Activated B cell treated with CpG ODN at 0.5 μM for 24 hours (primary cell): ENCODE data around the gene ARTN. TPM values are rescaled to one million over a fixed set of nuclear protein-coding genes. Genes with fewer than 3 reads are reported as not detected.

ENCODE experiments used
- ATAC-seq: fragments of 200-7000 bp; cut with Tn5 transposase; one replicate; pipeline ENCODE4 v1.10.0; 2021; ENCODE audit warnings: low read depth, mild to moderate bottlenecking, moderate library complexity
- CTCF ChIA-PET: fragments of 350-600 bp; sonication (Branson Sonifier 250); formaldehyde crosslinking; loops from one replicate; lab custom pipeline; 2021; ENCODE audit warnings: antibody characterized with exemption; lab: Charles Lee
- POLR2A ChIA-PET: fragments of 350-600 bp; sonication (Branson Sonifier 250); formaldehyde crosslinking; loops from one replicate; lab custom pipeline; 2021; ENCODE audit warnings: antibody characterized with exemption; lab: Charles Lee
- DNase-seq: peaks from one replicate; pipeline ENCODE4 v3.0.0; 2022
- H3K27ac Mint-ChIP-seq: one replicate; pipeline ENCODE4 v1.8.0; 2020; ENCODE audit warnings: mixed read lengths
- H3K27me3 Mint-ChIP-seq: one replicate; pipeline ENCODE4 v1.8.0; 2021; ENCODE audit warnings: mixed read lengths
- H3K36me3 Mint-ChIP-seq: one replicate; pipeline ENCODE4 v1.8.0; 2021; ENCODE audit warnings: low read depth, mixed read lengths
- H3K4me1 Mint-ChIP-seq: one replicate; pipeline ENCODE4 v1.8.0; 2021; ENCODE audit warnings: mixed read lengths
- H3K4me3 Mint-ChIP-seq: one replicate; pipeline ENCODE4 v1.8.0; 2020; ENCODE audit warnings: mild to moderate bottlenecking, mixed read lengths
- H3K9me3 Mint-ChIP-seq: one replicate; pipeline ENCODE4 v1.8.0; 2020; ENCODE audit warnings: mixed read lengths
- intact Hi-C: fragments of 100-400 bp; cut with micrococcal nuclease; formaldehyde crosslinking; loops from one replicate; pipeline ENCODE4 v1.15.1; 2024
- total RNA-seq: library from RNA; stranded (reverse); gene quantifications from 2 replicates; pipeline ENCODE4 v1.2.3, GENCODE V29; 2022
- TF ChIP-seq, protein P1 (sequence below): fragments of 200-600 bp; IDR thresholded peaks from one replicate; pipeline ENCODE4 v1.8.0; 2022; ENCODE audit warnings: antibody characterized with exemption, mild to moderate bottlenecking

Gene ARTN
- total RNA-seq, 1 donor from 2014 or later = 0.20 TPM

DNA sequence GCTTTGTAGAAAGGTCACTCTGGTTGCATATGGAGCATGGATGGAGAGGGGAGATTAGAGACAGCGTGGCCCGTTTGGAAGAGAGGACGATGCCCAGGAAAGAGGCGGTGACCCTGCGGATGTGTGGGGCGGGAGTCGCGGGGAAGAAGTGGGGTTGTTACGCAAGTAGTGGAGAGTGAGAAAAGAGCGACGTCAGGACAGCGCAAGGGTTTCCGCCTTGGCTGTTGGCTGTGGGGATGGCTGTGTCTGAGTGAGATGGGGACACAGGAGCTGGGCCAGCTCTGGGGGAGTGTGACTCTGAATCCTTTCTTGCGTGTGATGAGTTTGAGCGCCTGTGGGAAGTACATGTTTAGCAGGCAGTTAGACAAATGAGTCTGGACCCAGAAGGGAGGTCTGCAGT, 49.2 kb downstream of the ARTN start:
- POLR2A ChIA-PET = no interaction called here
- no peak overlapping the region for H3K27ac Mint-ChIP-seq
- CTCF ChIA-PET = no interaction called here
- intact Hi-C loops = loop anchor here (1.0 kb wide), 1 partner anchor 8 kb away; the partner anchor contains the start of gene CCDC24
- H3K4me3 Mint-ChIP-seq = no peak overlapping the region
- peaks cover 4% of the 10 kb centered on the region for H3K36me3 Mint-ChIP-seq
- no peaks in the 10 kb centered on the region for H3K9me3 Mint-ChIP-seq
- TF ChIP-seq, protein P1, sequence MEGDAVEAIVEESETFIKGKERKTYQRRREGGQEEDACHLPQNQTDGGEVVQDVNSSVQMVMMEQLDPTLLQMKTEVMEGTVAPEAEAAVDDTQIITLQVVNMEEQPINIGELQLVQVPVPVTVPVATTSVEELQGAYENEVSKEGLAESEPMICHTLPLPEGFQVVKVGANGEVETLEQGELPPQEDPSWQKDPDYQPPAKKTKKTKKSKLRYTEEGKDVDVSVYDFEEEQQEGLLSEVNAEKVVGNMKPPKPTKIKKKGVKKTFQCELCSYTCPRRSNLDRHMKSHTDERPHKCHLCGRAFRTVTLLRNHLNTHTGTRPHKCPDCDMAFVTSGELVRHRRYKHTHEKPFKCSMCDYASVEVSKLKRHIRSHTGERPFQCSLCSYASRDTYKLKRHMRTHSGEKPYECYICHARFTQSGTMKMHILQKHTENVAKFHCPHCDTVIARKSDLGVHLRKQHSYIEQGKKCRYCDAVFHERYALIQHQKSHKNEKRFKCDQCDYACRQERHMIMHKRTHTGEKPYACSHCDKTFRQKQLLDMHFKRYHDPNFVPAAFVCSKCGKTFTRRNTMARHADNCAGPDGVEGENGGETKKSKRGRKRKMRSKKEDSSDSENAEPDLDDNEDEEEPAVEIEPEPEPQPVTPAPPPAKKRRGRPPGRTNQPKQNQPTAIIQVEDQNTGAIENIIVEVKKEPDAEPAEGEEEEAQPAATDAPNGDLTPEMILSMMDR = no peak
- ATAC-seq (no peak), DNase-seq (no peak)
- no peaks in the 10 kb centered on the region for H3K27me3 Mint-ChIP-seq
- H3K4me1 Mint-ChIP-seq = peaks cover 20% of the 10 kb centered on the region

GRCh38 chr1:43983253-43983899, 49.8 kb downstream of the ARTN start:
- no peak for DNase-seq
- Mint-ChIP-seq H3K9me3 (no peaks in the 10 kb centered on the region), H3K36me3 (no peaks in the 10 kb centered on the region), H3K4me3 (no peak overlapping the region), H3K27me3 (no peaks in the 10 kb centered on the region), H3K27ac (no peak overlapping the region), H3K4me1 (peaks cover 14% of the 10 kb centered on the region)
- ATAC-seq = no peak
- intact Hi-C loops = loop anchor here (1.0 kb wide), 1 partner anchor 8 kb away; the partner anchor contains the start of gene CCDC24
- TF ChIP-seq, protein P1 = no peak
- ChIA-PET POLR2A (no interaction called here), CTCF (no interaction called here)

- CTCF ChIA-PET = no interaction called here
- intact Hi-C loops = no loop called here
- no peaks in the 10 kb centered on the region for H3K9me3 Mint-ChIP-seq
- POLR2A ChIA-PET = no interaction called here
- H3K27ac Mint-ChIP-seq = no peak overlapping the region
- H3K27me3 Mint-ChIP-seq = no peaks in the 10 kb centered on the region
- TF ChIP-seq, protein P1 = no peak
- ATAC-seq = no peak
- DNase-seq = no peak
- H3K4me1 Mint-ChIP-seq = peaks cover 7% of the 10 kb centered on the region
- no peaks in the 10 kb centered on the region for H3K36me3 Mint-ChIP-seq
- no peak overlapping the region for H3K4me3 Mint-ChIP-seq
These were observed 51.3 kb downstream of the ARTN start for GRCh38 chr1:43984855-43985254.

DNA sequence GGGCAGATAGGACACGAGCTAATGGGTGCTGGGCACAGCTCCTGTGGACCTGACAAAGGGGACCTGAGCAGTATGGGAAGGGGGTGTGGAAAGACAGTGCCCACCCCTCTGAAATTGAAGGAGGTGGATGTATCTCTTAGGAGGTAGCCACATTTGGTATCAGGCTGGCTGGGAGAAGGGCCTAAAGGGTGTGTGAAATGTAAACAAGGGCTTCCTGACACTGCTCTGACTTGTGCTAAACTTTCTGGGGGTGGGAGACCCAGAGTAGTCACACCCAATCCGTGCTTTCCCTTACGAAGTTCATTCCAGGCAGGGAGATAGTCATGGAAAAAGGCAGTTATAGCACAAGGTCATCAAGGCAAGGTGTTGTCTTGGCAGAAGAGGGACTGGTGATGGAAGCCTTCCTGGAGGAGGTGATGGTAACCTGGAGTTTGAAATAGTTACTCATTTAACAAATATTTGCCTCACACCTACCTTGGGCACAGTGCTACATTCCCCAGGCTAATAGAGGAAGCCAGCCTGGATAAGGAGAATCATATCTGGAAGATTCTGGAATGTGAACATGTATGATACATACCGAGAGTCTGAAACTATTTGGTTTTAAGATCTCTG, 52.5 kb downstream of the ARTN start:
- H3K4me3 Mint-ChIP-seq = no peak overlapping the region
- no peaks in the 10 kb centered on the region for H3K9me3 Mint-ChIP-seq
- peaks cover 3% of the 10 kb centered on the region for H3K4me1 Mint-ChIP-seq
- no peak overlapping the region for H3K27ac Mint-ChIP-seq
- ChIA-PET CTCF (no interaction called here), POLR2A (no interaction called here)
- intact Hi-C loops = no loop called here
- TF ChIP-seq, protein P1 = no peak
- no peaks in the 10 kb centered on the region for H3K36me3 Mint-ChIP-seq
- no peaks in the 10 kb centered on the region for H3K27me3 Mint-ChIP-seq
- DNase-seq = no peak
- ATAC-seq = no peak

DNA sequence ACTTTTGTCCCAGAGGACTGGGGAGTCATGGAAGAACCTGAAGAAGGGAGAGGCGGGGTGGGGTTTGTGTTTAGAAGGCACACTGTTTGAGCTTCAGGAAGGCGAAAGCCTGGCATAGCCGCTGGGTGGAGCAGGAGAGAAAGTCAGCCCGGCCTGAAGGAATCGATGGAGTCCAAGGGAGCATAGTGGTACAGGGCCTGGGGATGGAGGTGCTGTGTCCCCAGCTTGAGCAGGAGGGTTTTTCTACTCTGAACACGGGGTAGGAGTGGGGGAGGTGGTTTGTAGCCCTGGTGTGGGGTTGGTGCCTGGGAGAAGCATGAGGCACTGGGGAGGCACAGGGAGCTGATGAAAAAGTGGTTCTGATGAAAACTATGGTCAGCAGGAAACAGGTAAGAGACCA, 53.1 kb downstream of the ARTN start:
- intact Hi-C loops = no loop called here
- H3K36me3 Mint-ChIP-seq = peaks cover 2% of the 10 kb centered on the region
- DNase-seq = no peak
- ATAC-seq = no peak
- ChIA-PET POLR2A (no interaction called here), CTCF (no interaction called here)
- H3K4me3 Mint-ChIP-seq = no peak overlapping the region
- TF ChIP-seq, protein P1 = no peak
- peaks cover 7% of the 10 kb centered on the region for H3K4me1 Mint-ChIP-seq
- H3K9me3 Mint-ChIP-seq = no peaks in the 10 kb centered on the region
- H3K27me3 Mint-ChIP-seq = no peaks in the 10 kb centered on the region
- H3K27ac Mint-ChIP-seq = no peak overlapping the region

Other genes with a start within 250 kb of the ARTN start
- 23.3 and 24.3 TPM in 2 replicates for gene ST3GAL3, start 226.3 kb upstream of the ARTN start, total RNA-seq
- 18.0 and 24.8 TPM in 2 replicates for gene IPO13, start 13.1 kb downstream of the ARTN start, total RNA-seq
- gene DPH2, start 36.2 kb downstream of the ARTN start, total RNA-seq = 47.3 and 51.6 TPM in 2 replicates
- 75.5 and 80.9 TPM in 2 replicates for gene ATP6V0B, start 41.2 kb downstream of the ARTN start, total RNA-seq
- gene B4GALT2, start 45.4 kb downstream of the ARTN start, total RNA-seq = 8.1 and 8.3 TPM in 2 replicates
- gene CCDC24, start 57.8 kb downstream of the ARTN start, total RNA-seq = 8.1 and 15.1 TPM in 2 replicates
- 10.3 and 10.4 TPM in 2 replicates for gene SLC6A9, start 97.7 kb downstream of the ARTN start, total RNA-seq
- gene KLF17, start 185.0 kb downstream of the ARTN start, total RNA-seq = not detected in 2 replicates
- gene KLF18, start 207.8 kb downstream of the ARTN start, total RNA-seq = not detected in 2 replicates